HG02852 (cell line): ENCODE data around the gene RGS14.
"Not testable (repeated sequence)": the region's sequence is repeated elsewhere in the genome, so short reads cannot be mapped to it uniquely, and the experiment has no call there.

Experiments
- ATAC-seq: cut with Tn5 transposase; IDR thresholded peaks from one replicate; pipeline ENCODE4 v1.9.1; 2021; ENCODE audit warnings: mild to moderate bottlenecking, moderate library complexity; ENCODE audit not compliant: unreplicated experiment

The RGS14 gene

GRCh38 chr5:177327539-177328522 is 29.9 kb upstream of the RGS14 start:
- ATAC-seq: no peak

GRCh38 chr5:177328545-177329231 is 29.0 kb upstream of the RGS14 start:
- no peak for ATAC-seq

- ATAC-seq: no peak
Measured at GRCh38 chr5:177329883-177330282, 27.8 kb upstream of the RGS14 start.

- ATAC-seq: no peak
Measured at GRCh38 chr5:177330991-177331842, 26.5 kb upstream of the RGS14 start.

GRCh38 chr5:177332031-177332895 is 25.5 kb upstream of the RGS14 start:
- no peak for ATAC-seq

GRCh38 chr5:177332896-177333260 is 24.8 kb upstream of the RGS14 start:
- ATAC-seq: no peak

GRCh38 chr5:177333420-177334154 is 24.1 kb upstream of the RGS14 start:
- no peak for ATAC-seq

- ATAC-seq: no peak
Measured at GRCh38 chr5:177334155-177334551, 23.6 kb upstream of the RGS14 start.

GRCh38 chr5:177334781-177335700 is 22.7 kb upstream of the RGS14 start:
- ATAC-seq: no peak

- ATAC-seq: no peak
Measured at GRCh38 chr5:177335701-177336065, 22.0 kb upstream of the RGS14 start.

GRCh38 chr5:177336112-177336511 is 21.6 kb upstream of the RGS14 start:
- no peak for ATAC-seq

- no peak for ATAC-seq
Measured at GRCh38 chr5:177336603-177337494, 20.9 kb upstream of the RGS14 start.

- no peak for ATAC-seq
Measured at GRCh38 chr5:177338251-177339106, 19.2 kb upstream of the RGS14 start.

- ATAC-seq: no peak
Measured at GRCh38 chr5:177339107-177339638, 18.6 kb upstream of the RGS14 start.

GRCh38 chr5:177343000-177343399 is 14.7 kb upstream of the RGS14 start:
- ATAC-seq: not testable (repeated sequence)

GRCh38 chr5:177343777-177344176 is 13.9 kb upstream of the RGS14 start:
- no peak for ATAC-seq
